GM21576 (cell line): ENCODE results near the gene PDZD7.

ENCODE experiments used
- ATAC-seq: cut with Tn5 transposase; IDR thresholded peaks from one replicate; pipeline ENCODE4 v1.9.1; 2021; ENCODE audit warnings: mild to moderate bottlenecking, moderate library complexity; ENCODE audit not compliant: unreplicated experiment

Gene PDZD7

GRCh38 chr10:101061624-101062231 is 30.8 kb upstream of the PDZD7 start, which contains the start of gene KAZALD1:
TSS of gene KAZALD1 (plus strand) at chr10:101061989. CDS start at chr10:101062593, 604 bp downstream.
- ATAC-seq = no peak

GRCh38 chr10:101060951-101061623 is 30.2 kb upstream of the PDZD7 start:
- ATAC-seq = peak; percentile 45

GRCh38 chr10:101060036-101060950 is 29.4 kb upstream of the PDZD7 start:
- peak; percentile 47 for ATAC-seq

GRCh38 chr10:101056365-101057151 is 25.6 kb upstream of the PDZD7 start:
- ATAC-seq = no peak

- ATAC-seq = no peak
Measured at GRCh38 chr10:101055411-101055810, 24.5 kb upstream of the PDZD7 start.

GRCh38 chr10:101054876-101055275 is 23.9 kb upstream of the PDZD7 start:
- no peak for ATAC-seq

GRCh38 chr10:101054351-101054750 is 23.4 kb upstream of the PDZD7 start:
- no peak for ATAC-seq

- no peak for ATAC-seq
Measured at GRCh38 chr10:101053516-101053915, 22.6 kb upstream of the PDZD7 start.

GRCh38 chr10:101052285-101052684 is 21.4 kb upstream of the PDZD7 start:
- no peak for ATAC-seq

- peak; percentile 53 for ATAC-seq
Measured at GRCh38 chr10:101050208-101051069, 19.5 kb upstream of the PDZD7 start.

GRCh38 chr10:101047961-101048892 is 17.3 kb upstream of the PDZD7 start:
- no peak for ATAC-seq

GRCh38 chr10:101047268-101047667 is 16.3 kb upstream of the PDZD7 start:
- ATAC-seq = no peak

- no peak for ATAC-seq
Measured at GRCh38 chr10:101046332-101047238, 15.7 kb upstream of the PDZD7 start.

- no peak for ATAC-seq
Measured at GRCh38 chr10:101044117-101044516, 13.2 kb upstream of the PDZD7 start.

- no peak for ATAC-seq
Measured at GRCh38 chr10:101043363-101043707, 12.4 kb upstream of the PDZD7 start.

GRCh38 chr10:101042667-101043362 is 11.9 kb upstream of the PDZD7 start:
- ATAC-seq = peak; percentile 94

- no peak for ATAC-seq
Measured at GRCh38 chr10:101042118-101042517, 11.2 kb upstream of the PDZD7 start.
